HepG2 (cell line): ENCODE data around the gene AFAP1L2. TPM values are rescaled to one million over a fixed set of nuclear protein-coding genes. Genes with fewer than 3 reads are reported as not detected.

Source experiments
- ATAC-seq: fragments of 200-7000 bp; cut with Tn5 transposase; 3 replicates; pipeline ENCODE4 v1.9.1; 2020; ENCODE audit warnings: mild to moderate bottlenecking, moderate library complexity
- BruUV-seq: library from RNA; stranded (reverse); fragments of 400-500 nt; replicated peaks from 2 replicates; lab custom pipeline; 2021; lab: Mats Ljungman, UMichigan
- CTCF ChIA-PET: fragments of 300-600 bp; formaldehyde crosslinking; extraction: SDS; loops from one replicate; lab custom pipeline; 2021; ENCODE audit warnings: low total read pairs, inconsistent platforms, low intra/inter-chr PET ratio; lab: Yijun Ruan, JAX
- POLR2A ChIA-PET: fragments of 350-600 bp; sonication (Branson Sonifier 250); formaldehyde crosslinking; loops from one replicate; lab custom pipeline; 2020; ENCODE audit warnings: antibody characterized with exemption, inconsistent platforms; lab: Yijun Ruan, JAX
- DNase-seq: peaks from one replicate; pipeline ENCODE4 v3.0.0-alpha.2; 2015; ENCODE audit warnings: low spot score
- FAIRE-seq: peaks from 3 replicates; lab custom pipeline; 2011; peaks lifted over from hg19 to GRCh38; lab: Jason Lieb, UNC
- H2AFZ ChIP-seq: one replicate; pipeline ENCODE4 v1.6.1; 2011; ENCODE audit warnings: low read length, inconsistent platforms
- H3K27ac ChIP-seq: fragments of 300-600 bp; 3 replicates; pipeline ENCODE4 v1.8.0; 2011; ENCODE audit warnings: mixed run types, mild to moderate bottlenecking, mixed read lengths, low read length, inconsistent platforms; ENCODE audit not compliant: insufficient read depth; ENCODE audit errors: extremely low read length
- H3K27me3 ChIP-seq, 2 experiments: fragments of 200-600 bp in 1 of 2; 2 replicates in 1 of 2; 3 replicates in 1 of 2; pipeline versions ENCODE4 v1.6.0 to v1.8.0; 2011; ENCODE audit warnings: low read length in 2 of 2, mild to moderate bottlenecking in 2 of 2, moderate library complexity in 2 of 2, inconsistent platforms in 1 of 2; ENCODE audit not compliant: insufficient read depth in 2 of 2, control insufficient read depth in 1 of 2
- H3K36me3 ChIP-seq, 2 experiments: fragments of 200-600 bp in 1 of 2; replicated peaks in 1 of 2; 2 replicates in 1 of 2; 3 replicates in 1 of 2; pipeline versions ENCODE4 v1.5.1 to v1.8.0; 2011; ENCODE audit warnings: low read length in 2 of 2, inconsistent platforms in 1 of 2; ENCODE audit not compliant: insufficient read depth in 2 of 2, control insufficient read depth in 1 of 2
- H3K4me1 ChIP-seq: 2 replicates; pipeline ENCODE4 v1.5.1; 2012; ENCODE audit warnings: low read length, inconsistent platforms; ENCODE audit not compliant: insufficient read depth
- H3K4me2 ChIP-seq: 2 replicates; pipeline ENCODE4 v1.6.0; 2011; ENCODE audit warnings: low read depth, low read length, inconsistent platforms
- H3K4me3 ChIP-seq, 3 experiments: fragments of 200-600 bp in 1 of 3; sonication (generic), shearing (Covaris generic) in 1 of 3; replicated peaks in 1 of 3; 2 replicates each; pipeline ENCODE4 v1.5.1; 2011 to 2016; ENCODE audit warnings: low read length in 3 of 3, inconsistent platforms in 2 of 3, low read depth in 2 of 3, mild to moderate bottlenecking in 2 of 3, control low read depth in 1 of 3, mixed read lengths in 1 of 3; ENCODE audit not compliant: insufficient read depth in 1 of 3
- H3K79me2 ChIP-seq: one replicate; pipeline ENCODE4 v1.6.1; 2011; ENCODE audit warnings: low read length, inconsistent platforms; ENCODE audit not compliant: insufficient read depth
- H3K9ac ChIP-seq: 2 replicates; pipeline ENCODE4 v1.6.0; 2011; ENCODE audit warnings: mild to moderate bottlenecking, low read depth, low read length, inconsistent platforms; ENCODE audit not compliant: insufficient read depth
- H3K9me3 ChIP-seq: 2 replicates; pipeline ENCODE4 v1.5.1; 2012; ENCODE audit warnings: mild to moderate bottlenecking, low read length
- H4K20me1 ChIP-seq: 2 replicates; pipeline ENCODE4 v1.6.0; 2011; ENCODE audit warnings: inconsistent platforms, mild to moderate bottlenecking, low read length, moderate library complexity; ENCODE audit not compliant: insufficient read depth
- NCOA2 ChIP-seq: sonication (generic); formaldehyde crosslinking; IDR thresholded peaks from 2 replicates; pipeline ENCODE4 v1.8.0; 2022; ENCODE audit warnings: inconsistent platforms
- THYN1 ChIP-seq: sonication (generic); formaldehyde crosslinking; IDR thresholded peaks from 2 replicates; pipeline ENCODE4 v1.8.1; 2023; ENCODE audit warnings: low read depth, mild to moderate bottlenecking, moderate library complexity, missing genetic modification reagents, borderline replicate concordance
- ZNF333 ChIP-seq: sonication (generic); formaldehyde crosslinking; IDR thresholded peaks from 2 replicates; pipeline ENCODE4 v1.4.0; 2020; ENCODE audit warnings: mild to moderate bottlenecking, missing genetic modification reagents, borderline replicate concordance
- ZNF674 ChIP-seq: sonication (generic); formaldehyde crosslinking; IDR thresholded peaks from 2 replicates; pipeline ENCODE4 v1.5.0; 2020; ENCODE audit warnings: low read depth, mild to moderate bottlenecking, missing genetic modification reagents
- ZSCAN5A ChIP-seq: sonication (generic); formaldehyde crosslinking; IDR thresholded peaks from 2 replicates; pipeline ENCODE4 v1.8.0; 2022; ENCODE audit warnings: mild to moderate bottlenecking, missing genetic modification reagents, borderline replicate concordance
- WGBS: methylation state at CpG from one replicate; pipeline ENCODE4 v1.1.6; 2017; ENCODE audit warnings: low lambda C conversion rate; 5-methylcytosine and 5-hydroxymethylcytosine counted together
- in situ Hi-C: cut with HindIII; loops from 2 replicates; pipeline ENCODE4 v1.10.0; 2017; ENCODE audit warnings: low pct_unique_long_range_greater_than_20kb; ENCODE audit not compliant: extremely low pct_ligation_motif_present
- intact Hi-C: fragments of 100-400 bp; cut with micrococcal nuclease; formaldehyde crosslinking; loops from one replicate; pipeline ENCODE4 v1.10.0; 2022; ENCODE audit not compliant: unreplicated experiment
- polyA plus RNA-seq, 8 experiments: library from polyadenylated mRNA; depleted of rRNA in 3 of 8; stranded (reverse) in 7 of 8; unstranded in 1 of 8; fragments of >200 nt; fragmentation: Illumina TruSeq in 4 of 8; extraction: Trizol in 4 of 8; gene quantifications; 2 replicates each; pipeline versions ENCODE4 v1.2.1 to v1.2.3, GENCODE V29; 2011 to 2016; ENCODE audit warnings: low read depth in 4 of 8, missing spikeins in 1 of 8, mixed read lengths in 1 of 8; ENCODE audit not compliant: insufficient read depth in 1 of 8
- total RNA-seq, 5 experiments: library from RNA; depleted of rRNA; stranded (reverse); fragments of >200 nt; fragmentation: Illumina TruSeq; extraction: Trizol; gene quantifications; 2 replicates each; pipeline ENCODE4 v1.2.3, GENCODE V29; 2016; ENCODE audit warnings: low read depth in 1 of 5
- TF ChIP-seq, protein P1 (sequence below): sonication (generic); formaldehyde crosslinking; IDR thresholded peaks from one replicate; pipeline ENCODE4 v1.5.1; 2020; ENCODE audit warnings: mild to moderate bottlenecking, missing genetic modification reagents; ENCODE audit errors: not compliant biosample characterization
- TF ChIP-seq, protein P2 (sequence below): IDR thresholded peaks from 2 replicates; pipeline ENCODE4 v1.6.1; 2016

The AFAP1L2 gene
- total and polyA plus RNA-seq, 2 of the 13 experiments (the other 11 are each of a cell fraction or from before 2014, with no cell fraction given), result not detected

DNA sequence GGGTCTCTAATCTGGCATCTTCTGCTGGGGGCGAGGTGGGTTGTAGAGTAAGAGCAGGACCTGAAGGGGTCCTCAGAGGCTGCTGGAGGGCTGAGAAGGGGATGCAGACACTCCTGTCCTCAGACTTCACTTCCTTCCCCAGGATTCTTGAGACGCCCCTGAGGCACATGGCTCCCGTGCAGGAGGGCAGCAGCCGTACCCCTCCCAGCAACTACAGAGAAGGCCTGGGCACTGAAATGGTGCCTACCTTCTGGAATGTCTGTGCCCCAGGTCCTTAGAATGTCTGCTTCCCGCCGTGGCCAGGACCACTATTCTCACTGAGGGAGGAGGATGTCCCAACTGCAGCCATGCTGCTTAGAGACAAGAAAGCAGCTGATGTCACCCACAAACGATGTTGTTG lies 113.2 kb downstream of the AFAP1L2 start:
- Histone ChIP-seq H3K27me3 (peaks cover 0 to 14% of the 10 kb centered on the region in 2 experiments; a peak in 2 of 5 replicates), H3K4me2 (no peak overlapping the region), H3K4me3 (no peak overlapping the region), H3K4me1 (no peaks in the 10 kb centered on the region), H3K9ac (no peak overlapping the region), H3K9me3 (peaks cover 13% of the 10 kb centered on the region), H2AFZ (no peak overlapping the region), H3K27ac (no peak overlapping the region), H3K79me2 (no peaks in the 10 kb centered on the region), H4K20me1 (no peaks in the 10 kb centered on the region), H3K36me3 (no peaks in the 10 kb centered on the region)
- TF ChIP-seq ZNF674 (CRISPR knock-in tag), result no peak
- TF ChIP-seq, protein P1, sequence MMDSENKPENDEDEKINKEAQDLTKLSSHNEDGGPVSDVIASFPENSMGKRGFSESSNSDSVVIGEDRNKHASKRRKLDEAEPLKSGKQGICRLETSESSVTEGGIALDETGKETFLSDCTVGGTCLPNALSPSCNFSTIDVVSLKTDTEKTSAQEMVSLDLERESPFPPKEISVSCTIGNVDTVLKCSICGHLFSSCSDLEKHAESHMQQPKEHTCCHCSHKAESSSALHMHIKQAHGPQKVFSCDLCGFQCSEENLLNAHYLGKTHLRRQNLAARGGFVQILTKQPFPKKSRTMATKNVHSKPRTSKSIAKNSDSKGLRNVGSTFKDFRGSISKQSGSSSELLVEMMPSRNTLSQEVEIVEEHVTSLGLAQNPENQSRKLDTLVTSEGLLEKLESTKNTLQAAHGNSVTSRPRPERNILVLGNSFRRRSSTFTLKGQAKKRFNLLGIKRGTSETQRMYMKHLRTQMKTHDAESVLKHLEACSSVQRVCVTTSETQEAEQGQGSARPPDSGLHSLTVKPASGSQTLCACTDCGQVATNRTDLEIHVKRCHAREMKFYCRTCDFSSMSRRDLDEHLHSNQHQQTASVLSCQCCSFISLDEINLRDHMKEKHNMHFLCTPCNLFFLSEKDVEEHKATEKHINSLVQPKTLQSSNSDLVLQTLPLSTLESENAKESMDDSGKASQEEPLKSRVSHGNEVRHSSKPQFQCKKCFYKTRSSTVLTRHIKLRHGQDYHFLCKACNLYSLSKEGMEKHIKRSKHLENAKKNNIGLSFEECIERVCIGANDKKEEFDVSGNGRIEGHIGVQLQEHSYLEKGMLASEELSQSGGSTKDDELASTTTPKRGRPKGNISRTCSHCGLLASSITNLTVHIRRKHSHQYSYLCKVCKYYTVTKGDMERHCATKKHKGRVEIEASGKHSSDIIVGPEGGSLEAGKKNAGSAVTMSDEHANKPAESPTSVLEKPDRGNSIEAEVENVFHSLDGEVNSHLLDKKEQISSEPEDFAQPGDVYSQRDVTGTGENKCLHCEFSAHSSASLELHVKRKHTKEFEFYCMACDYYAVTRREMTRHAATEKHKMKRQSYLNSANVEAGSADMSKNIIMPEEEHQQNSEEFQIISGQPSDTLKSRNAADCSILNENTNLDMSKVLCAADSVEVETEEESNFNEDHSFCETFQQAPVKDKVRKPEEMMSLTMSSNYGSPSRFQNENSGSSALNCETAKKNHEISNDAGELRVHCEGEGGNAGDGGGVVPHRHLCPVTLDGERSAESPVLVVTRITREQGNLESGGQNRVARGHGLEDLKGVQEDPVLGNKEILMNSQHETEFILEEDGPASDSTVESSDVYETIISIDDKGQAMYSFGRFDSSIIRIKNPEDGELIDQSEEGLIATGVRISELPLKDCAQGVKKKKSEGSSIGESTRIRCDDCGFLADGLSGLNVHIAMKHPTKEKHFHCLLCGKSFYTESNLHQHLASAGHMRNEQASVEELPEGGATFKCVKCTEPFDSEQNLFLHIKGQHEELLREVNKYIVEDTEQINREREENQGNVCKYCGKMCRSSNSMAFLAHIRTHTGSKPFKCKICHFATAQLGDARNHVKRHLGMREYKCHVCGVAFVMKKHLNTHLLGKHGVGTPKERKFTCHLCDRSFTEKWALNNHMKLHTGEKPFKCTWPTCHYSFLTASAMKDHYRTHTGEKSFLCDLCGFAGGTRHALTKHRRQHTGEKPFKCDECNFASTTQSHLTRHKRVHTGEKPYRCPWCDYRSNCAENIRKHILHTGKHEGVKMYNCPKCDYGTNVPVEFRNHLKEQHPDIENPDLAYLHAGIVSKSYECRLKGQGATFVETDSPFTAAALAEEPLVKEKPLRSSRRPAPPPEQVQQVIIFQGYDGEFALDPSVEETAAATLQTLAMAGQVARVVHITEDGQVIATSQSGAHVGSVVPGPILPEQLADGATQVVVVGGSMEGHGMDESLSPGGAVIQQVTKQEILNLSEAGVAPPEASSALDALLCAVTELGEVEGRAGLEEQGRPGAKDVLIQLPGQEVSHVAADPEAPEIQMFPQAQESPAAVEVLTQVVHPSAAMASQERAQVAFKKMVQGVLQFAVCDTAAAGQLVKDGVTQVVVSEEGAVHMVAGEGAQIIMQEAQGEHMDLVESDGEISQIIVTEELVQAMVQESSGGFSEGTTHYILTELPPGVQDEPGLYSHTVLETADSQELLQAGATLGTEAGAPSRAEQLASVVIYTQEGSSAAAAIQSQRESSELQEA (CRISPR knock-in tag), result no peak
- no peak for TF ChIP-seq ZNF333 (CRISPR knock-in tag)
- no peak for TF ChIP-seq NCOA2 (CRISPR knock-in tag)
- no peak for TF ChIP-seq ZSCAN5A
- TF ChIP-seq, protein P2, sequence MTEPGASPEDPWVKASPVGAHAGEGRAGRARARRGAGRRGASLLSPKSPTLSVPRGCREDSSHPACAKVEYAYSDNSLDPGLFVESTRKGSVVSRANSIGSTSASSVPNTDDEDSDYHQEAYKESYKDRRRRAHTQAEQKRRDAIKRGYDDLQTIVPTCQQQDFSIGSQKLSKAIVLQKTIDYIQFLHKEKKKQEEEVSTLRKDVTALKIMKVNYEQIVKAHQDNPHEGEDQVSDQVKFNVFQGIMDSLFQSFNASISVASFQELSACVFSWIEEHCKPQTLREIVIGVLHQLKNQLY (CRISPR knock-in tag), result no peak
- no peak for TF ChIP-seq THYN1
- in situ Hi-C loops (no loop called here), intact Hi-C loops (no loop called here)
- POLR2A ChIA-PET, result no interaction called here
- FAIRE-seq (no peak), DNase-seq (no peak), ATAC-seq (no peak)
- CTCF ChIA-PET, result no interaction called here
- BruUV-seq, result no TSS peak
- WGBS, result 11% methylated on average over 4 of the region's 7 CpGs
